CD4-positive, alpha-beta T cell treated with Interleukin-10 for 1 hour (primary cell): ENCODE data around the gene TPST2.

Experiments
- DNase-seq: peaks from one replicate; pipeline ENCODE4 v3.0.0-alpha.2; 2020

The TPST2 gene

GRCh38 chr22:26610072-26610958 lies 20.4 kb upstream of the TPST2 start:
- DNase-seq, result peak; percentile 53

GRCh38 chr22:26609287-26609686 lies 19.4 kb upstream of the TPST2 start:
- DNase-seq, result no peak

- no peak for DNase-seq
Measured at GRCh38 chr22:26608129-26608528, 18.2 kb upstream of the TPST2 start.

- no peak for DNase-seq
Measured at GRCh38 chr22:26606611-26607010, 16.7 kb upstream of the TPST2 start.

- DNase-seq, result no peak
Measured at GRCh38 chr22:26604368-26604767, 14.4 kb upstream of the TPST2 start.

GRCh38 chr22:26602127-26602526 lies 12.2 kb upstream of the TPST2 start:
- no peak for DNase-seq

- no peak for DNase-seq
Measured at GRCh38 chr22:26601726-26602125, 11.8 kb upstream of the TPST2 start.

GRCh38 chr22:26599505-26599904 lies 9.6 kb upstream of the TPST2 start:
- DNase-seq, result no peak

- DNase-seq, result no peak
Measured at GRCh38 chr22:26597480-26597879, 7.5 kb upstream of the TPST2 start.

- DNase-seq, result peak; percentile 35
Measured at GRCh38 chr22:26597026-26597425, 7.1 kb upstream of the TPST2 start.

- no peak for DNase-seq
Measured at GRCh38 chr22:26593763-26594162, 3.8 kb upstream of the TPST2 start.

GRCh38 chr22:26592421-26592891 lies 2.5 kb upstream of the TPST2 start:
- peak; percentile 64 for DNase-seq

GRCh38 chr22:26589367-26589844 lies 526 bp downstream of the TPST2 start:
- DNase-seq, result peak; percentile 31

- DNase-seq, result no peak
Measured at GRCh38 chr22:26588729-26589366, 1.1 kb downstream of the TPST2 start.

- peak; percentile 23 for DNase-seq
Measured at GRCh38 chr22:26587991-26588613, 1.8 kb downstream of the TPST2 start.

- DNase-seq, result peak; percentile 27
Measured at GRCh38 chr22:26586556-26587325, 3.2 kb downstream of the TPST2 start.

- DNase-seq, result no peak
Measured at GRCh38 chr22:26585104-26585790, 4.7 kb downstream of the TPST2 start.

- DNase-seq, result no peak
Measured at GRCh38 chr22:26584010-26584409, 5.9 kb downstream of the TPST2 start.

GRCh38 chr22:26581633-26582168 lies 8.2 kb downstream of the TPST2 start:
- DNase-seq, result no peak

GRCh38 chr22:26581026-26581425 lies 8.9 kb downstream of the TPST2 start:
- DNase-seq, result no peak

GRCh38 chr22:26580240-26580962 lies 9.5 kb downstream of the TPST2 start:
- DNase-seq, result no peak
